HCEC 1CT (cell line): Measurements from ENCODE around the gene ZNF90.
"Not testable (repeated sequence)": the region's sequence is repeated elsewhere in the genome, so short reads cannot be mapped to it uniquely, and the experiment has no call there.

Experiments
- DNase-seq: peaks from one replicate; pipeline ENCODE4 v3.0.0-alpha.2; 2017

ZNF90 gene

DNA sequence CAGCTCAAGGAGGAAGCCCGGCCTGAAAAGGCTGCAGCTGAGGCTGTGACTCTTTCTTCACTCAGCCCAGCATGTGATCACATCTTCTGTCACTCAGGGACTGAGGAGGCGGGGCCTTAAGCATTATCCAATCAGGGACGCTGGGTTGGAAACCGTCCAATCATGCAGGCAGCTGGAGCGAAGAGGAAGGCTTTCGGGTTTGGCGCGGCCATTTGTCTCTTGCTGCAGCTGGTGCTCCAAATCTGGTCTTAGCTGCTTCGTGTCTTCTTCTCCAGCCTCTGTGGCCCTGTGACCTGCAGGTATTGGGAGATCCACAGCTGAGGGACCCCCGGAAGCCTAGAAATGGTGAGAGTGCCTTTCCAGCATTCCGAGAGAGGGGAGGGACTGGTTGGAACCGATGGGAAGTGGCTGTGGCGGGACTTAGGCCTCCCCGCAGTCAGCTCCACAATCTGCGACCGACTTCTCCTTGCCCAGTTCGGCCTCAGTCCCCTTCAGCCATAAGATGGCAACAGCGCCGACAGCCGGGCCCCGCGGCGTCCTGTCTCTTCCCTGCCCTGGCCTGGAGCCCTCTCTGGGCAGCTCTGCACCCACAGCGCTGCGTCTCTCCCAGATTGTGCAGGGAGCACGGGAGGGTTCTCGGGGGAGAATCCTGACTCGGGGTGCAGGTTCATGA is at the start of gene ZNF90:
TSS of gene ZNF90 (plus strand) at position 210 of the 673 bp plus-strand sequence. CDS start at position 343, 133 bp downstream.
- no peak for DNase-seq

DNA sequence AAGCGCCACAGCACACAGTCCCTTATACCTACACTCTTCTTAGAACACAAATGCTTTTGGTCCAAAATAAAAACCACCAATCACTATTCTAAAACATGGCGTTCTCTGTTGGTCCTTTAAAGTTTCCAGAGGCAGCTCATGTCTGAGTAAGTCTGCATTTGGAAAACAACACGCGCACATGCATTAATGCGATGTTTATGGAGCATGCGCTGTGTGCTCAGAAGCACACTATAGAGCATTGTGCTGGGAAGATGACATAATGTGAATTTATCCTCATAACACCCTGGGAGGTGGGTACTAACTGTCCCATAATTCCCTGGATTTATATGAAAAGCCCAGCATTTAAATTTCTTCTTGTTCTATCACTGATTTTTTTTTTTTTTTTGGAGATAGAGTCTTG is 49.2 kb upstream of the ZNF90 start:
- DNase-seq: no peak

DNA sequence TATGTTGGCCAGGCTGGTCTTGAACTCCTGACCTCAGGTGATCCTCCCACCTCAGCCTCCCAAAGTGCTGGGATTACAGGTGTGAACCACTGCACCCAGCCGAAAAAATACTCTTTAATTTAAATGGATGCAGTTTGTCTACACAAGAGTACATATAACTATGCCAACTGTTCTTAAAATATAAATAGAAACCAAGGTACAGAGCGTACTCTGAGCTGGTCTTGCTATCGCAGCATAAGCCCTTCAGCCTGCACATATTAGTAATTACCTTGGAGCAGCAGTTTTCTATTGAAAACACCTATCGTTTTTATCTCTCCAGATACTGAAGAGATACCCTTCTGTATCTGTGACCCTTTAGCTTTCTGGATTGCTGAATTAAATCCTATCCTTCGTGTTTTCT is 41.9 kb upstream of the ZNF90 start:
- no peak for DNase-seq

DNA sequence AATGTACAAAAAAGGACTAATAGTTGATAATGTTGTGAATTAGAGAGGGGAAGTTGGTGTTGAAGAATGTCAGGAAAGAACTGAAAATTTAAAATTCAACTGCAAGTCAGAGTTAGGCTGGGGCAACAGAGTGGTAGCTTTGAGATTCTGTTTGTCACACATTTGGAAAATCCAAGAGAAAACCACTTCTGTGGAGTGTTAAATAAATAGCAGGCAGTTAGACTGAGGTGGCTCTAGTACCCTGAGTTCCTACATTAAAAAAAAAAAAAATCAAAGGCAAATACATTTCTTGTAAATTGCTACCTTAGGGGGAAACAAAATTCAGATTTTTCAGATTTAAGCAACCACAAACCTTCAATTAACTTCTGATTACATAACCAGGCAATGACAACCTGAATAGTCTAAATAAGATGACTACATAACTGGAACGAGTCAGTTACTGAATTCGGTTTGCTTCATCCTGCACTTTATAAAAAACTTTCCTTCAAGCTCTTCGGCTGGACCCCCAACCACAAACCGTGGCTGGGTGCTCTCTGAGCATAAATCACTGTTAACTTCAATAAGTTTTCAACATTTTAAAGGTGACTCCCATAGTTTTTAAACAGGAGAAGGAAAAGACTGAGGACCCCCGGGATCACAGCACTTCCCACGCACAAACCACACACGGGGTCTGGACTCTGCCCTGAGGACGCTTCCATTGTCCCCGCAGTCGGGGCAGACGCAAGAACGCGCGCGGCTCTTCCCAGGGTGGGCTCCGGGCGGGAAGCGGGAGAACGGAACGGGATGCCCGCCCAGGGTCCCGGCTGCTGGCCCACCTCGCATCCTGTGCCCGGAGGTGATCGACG is 39.2 kb upstream of the ZNF90 start:
- no peak for DNase-seq

DNA sequence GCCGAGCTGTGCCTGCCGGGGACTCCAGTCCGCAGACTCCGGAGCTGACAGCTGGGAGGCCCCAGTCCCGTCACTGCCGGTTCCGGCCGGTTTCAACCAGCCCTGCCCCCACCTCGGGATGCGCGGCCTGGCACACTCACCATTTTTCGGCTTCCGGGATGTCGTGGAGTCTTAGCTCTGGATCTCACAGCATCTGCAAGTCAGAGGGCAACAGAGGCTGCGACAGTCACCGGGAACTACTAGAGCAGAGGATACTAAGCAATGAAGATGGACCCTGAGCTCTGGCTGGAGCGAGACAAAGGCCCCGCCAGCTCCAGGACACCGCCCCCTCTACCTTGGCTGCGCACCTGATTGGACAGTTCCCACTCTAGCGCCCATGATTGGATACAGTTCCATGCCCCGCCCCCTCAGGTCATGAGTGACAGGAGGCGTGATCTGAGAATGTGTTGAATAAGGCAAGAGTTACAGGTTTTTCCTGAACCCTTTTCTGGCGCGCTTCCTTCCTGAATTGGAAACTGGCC is 38.5 kb upstream of the ZNF90 start, which contains the start of gene ZNF682:
TSS of gene ZNF682 (minus strand) at position 303 of the 521 bp plus-strand sequence. CDS start at position 143, 160 bp downstream.
- DNase-seq: peak; percentile 45

DNA sequence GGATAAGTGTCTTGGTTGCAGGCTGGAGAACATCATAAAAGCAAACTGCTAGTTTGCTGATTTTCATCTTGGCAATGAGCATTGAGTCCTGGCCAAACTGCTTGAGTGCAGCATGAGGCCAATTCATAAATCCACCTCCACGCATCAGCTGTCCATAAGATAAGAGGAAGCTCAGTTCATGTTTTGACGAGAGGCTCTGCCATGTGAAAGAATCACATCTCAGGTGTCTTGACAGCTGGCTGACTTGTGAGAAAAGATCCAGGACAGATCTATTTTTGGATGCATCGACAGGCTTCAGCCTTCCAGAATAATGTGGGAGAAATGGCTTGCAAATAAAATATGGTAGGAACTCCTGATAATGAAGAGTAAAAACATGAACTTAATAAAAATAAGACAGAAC is 33.1 kb upstream of the ZNF90 start:
- DNase-seq: no peak

DNA sequence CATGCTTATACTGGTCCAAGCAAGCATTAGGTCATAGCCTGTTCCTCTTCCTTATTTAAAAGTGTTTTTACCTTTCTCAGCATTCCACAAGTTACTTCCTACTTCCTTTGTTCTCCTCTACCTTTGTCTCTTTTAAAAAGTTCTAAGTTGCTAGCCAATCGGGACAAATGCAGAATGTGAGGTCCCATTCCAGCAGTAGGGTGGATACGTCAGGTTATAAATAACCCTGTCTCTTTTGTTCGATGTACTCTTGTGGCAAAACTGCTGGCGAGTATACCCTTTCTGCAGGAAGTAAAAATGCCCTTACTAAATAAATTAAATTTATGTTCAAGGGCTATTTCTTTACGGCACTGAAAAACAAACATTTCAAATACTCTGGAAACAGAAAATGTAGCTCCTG is 32.1 kb upstream of the ZNF90 start:
- not testable (repeated sequence) for DNase-seq

DNA sequence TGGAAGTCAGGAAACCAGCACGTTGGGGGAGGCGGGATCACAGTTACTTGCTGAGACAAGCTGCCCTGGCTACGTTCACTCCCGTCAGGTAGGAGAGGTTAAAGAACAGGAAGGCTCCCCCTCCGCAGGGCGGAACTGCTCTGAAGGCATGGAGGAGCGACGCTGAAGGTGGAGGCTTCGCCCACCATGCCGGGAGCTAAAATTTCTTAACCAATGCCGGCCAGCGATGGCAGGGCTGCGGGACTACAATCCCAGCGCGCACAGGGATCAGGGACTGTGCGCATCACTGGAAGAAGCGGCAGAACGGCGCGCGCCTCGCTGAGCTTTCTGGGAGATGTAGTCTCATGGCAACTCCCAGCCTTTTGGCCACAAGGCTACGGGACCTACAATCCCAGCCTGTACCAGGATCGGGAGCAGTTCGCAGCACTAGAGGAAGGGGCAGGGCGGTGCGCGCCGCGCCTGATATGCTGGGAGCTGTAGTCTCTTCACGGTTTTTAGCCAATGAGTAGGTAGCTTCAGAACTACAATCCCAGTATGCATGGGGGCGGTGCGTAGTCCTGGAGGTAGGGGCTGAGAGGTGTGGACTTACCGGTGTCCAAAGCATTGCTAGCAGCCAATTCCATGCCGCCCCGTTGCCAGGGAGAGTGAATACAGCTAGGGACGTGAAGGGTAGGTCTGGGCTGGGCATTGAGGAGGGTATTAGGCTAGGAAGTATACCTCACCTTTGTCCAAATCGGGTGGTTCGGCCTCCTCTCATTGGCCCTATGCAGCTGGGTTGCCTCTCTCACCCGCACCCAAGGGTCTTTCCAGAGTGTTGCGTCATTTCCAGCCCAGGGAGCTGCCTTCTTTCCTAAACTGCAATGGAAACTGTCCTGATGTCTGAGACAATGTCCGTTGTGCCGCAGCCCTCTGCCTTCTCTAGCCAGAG is 25.7 kb upstream of the ZNF90 start:
- peak; percentile 36 for DNase-seq

DNA sequence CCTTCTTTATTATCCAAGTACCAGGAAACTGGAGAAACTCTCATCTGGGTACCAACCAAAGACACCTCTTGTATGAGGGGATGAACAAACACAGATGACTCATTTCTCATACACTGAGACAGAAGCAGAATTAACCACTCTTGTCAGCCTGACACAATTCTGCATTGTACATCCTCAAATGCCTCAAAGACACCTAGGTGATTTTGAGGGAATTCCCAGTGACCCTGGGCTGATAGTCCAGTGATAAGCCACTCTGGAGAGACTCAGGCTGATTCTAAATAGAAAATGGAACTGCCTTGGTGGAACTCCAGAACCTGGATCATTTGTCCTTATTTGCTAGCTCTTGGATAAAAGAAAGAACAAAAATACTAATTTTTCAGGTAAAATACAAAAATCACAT is 19.1 kb upstream of the ZNF90 start:
- DNase-seq: not testable (repeated sequence)

DNA sequence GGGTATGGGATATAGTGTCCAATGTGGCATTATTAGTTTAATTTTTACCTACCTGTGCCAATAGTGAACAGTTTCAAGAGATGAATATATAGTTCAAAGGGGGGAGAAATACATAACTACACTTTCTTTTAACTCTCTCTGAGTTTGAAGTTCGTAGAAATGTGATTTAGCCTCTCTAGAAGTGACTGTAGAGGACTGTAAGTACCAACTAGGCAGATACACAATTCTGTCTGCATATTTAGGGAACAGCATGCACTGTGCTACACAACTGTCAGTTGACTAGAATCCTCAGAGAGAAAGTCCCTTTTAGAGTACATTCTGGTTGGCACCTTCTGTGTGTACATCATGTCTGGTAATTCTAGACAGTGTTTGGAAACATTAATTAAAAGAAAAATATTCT is 17.5 kb upstream of the ZNF90 start:
- DNase-seq: no peak

DNA sequence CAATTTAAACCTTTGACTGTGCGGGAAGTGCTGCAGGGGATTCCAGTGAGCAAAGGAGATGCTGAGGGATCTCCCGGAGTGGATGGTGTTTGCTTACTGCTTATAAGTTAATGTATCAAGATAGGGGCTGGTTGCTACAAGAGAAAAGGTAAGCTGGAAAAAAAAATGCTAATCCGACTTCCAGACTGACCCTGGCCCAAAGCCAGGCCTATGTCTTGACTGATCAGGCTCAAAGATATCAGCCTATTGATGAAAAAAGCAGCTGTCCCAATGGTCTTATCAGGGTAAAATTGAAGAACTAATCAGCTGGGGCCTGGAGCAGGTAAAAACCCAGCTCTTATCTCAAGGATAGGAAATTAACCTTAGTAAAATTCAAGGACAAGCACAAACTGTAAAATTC is 10.9 kb upstream of the ZNF90 start:
- no peak for DNase-seq

DNA sequence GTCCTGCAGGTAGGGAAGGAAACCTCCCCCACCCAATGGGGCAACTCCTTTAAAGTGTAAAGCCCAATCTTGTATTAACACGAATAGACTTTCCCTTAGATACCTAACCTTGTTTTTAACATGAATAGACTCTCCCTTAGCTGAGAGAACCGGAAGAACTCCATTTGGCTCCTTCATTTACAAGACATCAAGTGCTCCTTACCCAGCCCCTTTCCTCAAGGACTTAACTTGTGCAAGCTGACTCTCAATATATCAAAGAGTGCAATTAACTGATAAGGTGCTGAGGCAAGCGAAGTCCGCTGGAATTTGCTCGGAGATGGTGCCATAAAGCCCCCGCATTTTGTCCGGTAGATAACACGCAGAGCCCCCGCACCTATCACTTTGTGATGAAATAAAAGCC is 9.9 kb upstream of the ZNF90 start:
- no peak for DNase-seq

DNA sequence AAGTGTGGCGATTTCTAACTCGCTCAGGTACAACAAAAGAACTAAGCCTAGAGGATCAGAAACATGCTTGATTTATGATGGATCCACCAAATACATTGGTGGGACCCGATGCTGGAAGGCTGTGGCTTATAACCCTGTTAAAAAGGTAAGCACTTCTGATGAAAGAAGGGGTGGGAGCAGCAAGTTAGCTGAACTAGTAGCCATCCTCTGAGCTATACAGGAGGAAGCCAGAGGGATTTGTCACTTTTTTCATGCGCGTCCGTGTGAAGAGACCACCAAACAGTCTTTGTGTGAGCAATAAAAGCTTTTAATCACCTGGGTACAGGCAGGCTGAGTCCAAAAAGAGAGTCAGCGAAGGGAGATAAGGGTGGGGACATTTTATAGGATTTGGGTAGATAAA is 9.2 kb upstream of the ZNF90 start:
- DNase-seq: not testable (repeated sequence)

DNA sequence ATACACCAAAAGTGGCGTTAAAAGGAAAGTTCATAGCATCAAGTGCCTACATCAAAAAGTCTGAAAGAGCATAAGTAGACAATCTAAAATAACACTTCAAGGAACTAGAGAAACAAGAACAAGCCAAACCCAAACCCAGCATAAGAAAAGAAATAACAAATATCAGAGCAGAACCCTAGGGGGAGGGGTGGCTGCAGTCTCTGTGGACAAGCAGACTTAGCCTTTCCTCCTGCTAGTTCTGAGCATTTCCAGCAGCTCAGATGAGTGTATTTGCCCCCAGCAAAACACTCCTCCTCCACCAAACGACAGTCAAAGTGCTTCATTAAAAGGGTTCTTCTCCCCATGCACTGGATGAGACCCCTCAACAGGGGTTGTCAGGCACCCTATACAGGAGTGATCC is 7.1 kb upstream of the ZNF90 start:
- no peak for DNase-seq

DNA sequence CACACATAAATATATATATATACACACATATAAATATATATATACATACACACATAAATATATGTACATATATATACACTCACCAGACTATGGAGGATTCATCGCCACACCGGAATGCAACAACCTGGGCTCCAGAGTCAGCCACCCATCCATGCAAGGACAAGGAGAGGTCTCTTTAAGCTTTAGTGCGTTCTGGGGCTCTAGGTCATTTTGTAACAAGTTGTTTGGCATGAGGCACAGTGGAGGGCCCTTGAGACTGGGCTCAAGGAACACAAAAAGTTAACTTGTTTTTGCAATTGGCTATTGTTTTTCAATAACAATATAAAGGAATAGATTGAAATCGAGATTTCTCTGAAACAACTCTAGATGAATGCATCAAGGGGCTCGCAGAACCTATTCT is 4.9 kb upstream of the ZNF90 start:
- no peak for DNase-seq

DNA sequence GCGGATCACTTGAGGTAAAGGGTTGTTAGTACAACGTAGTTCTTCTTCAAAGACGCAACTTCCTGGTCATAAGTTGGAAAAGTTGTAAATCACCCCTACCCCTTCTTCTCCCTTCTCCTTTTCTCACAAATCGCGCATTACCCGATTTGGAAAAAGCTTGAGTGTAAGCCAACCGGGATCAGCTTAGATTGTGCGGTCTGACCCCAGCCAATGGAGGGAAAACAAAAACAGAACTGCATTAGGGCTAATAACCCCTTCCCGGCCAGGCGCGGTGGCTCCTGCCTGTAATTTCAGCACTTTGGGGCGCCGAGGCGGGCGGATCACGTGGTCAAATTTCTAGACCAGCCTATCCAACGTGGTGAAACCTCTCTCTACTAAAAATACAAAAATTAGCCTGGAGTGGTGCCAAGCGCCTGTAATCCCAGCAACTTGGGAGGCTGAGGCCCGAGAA is 806 bp downstream of the ZNF90 start:
- DNase-seq: no peak

DNA sequence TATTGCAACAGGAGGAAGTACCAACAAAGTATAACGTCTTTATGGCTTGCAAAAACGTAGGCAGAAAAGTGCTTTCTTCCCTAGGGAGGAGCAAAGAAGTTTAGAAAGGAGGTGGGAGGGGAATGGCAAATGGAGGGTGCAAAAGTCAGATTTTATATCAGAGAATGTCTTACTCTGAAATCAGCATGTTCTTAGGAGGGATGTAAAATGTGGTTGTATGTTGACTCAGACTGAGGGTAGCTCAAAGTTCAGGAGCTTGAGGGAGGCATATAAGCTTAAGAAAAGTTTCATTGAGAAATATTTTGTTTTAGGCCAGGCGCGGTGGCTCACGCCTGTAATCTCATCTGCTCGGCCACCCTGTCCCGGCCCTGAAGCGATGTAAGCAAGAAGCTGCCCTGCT is 1.7 kb downstream of the ZNF90 start:
- DNase-seq: no peak

DNA sequence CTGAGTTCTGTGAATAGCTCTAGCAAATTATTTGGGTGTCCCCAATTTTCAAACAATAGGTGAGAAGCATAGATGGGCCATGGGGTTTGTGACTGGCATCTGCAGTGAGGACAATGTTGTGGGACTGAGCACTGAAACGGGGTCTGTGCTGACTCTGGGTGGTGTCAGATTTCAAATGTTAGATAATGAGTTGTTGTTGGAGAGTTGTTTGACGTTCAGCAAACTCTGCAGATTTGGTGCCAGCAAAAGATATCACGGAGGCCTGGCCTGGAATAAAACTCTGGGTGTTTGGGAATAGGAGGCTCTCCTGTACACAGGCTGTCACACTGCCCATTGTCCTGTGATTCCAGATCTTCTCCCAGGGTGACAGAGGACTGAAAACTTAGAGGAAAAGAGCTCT is 2.9 kb downstream of the ZNF90 start:
- DNase-seq: no peak

DNA sequence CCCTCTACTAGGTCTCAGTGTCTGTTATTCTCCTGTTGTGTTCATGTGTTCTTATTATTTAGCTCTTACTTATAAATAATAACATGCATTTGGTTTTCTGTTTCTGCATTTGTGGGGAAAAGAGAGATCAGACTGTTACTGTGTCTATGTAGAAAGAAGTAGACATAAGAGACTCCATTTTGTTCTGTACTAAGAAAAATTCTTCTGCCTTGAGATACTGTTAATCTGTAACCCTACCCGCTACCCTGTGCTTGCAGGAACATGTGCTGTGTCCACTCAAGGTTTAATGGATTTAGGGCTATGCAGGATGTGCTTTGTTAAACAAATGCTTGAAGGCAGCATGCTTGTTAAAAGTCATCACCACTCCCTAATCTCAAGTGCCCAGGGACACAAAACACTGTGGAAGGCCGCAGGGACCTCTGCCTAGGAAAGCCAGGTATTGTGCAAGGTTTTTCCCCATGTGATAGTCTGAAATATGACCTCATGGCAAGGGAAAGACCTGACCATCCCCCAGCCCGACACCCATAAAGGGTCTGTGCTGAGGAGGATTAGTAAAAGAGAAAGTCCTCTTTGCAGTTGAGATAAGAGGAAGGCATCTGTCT is 4.5 kb downstream of the ZNF90 start:
- DNase-seq: not testable (repeated sequence)

DNA sequence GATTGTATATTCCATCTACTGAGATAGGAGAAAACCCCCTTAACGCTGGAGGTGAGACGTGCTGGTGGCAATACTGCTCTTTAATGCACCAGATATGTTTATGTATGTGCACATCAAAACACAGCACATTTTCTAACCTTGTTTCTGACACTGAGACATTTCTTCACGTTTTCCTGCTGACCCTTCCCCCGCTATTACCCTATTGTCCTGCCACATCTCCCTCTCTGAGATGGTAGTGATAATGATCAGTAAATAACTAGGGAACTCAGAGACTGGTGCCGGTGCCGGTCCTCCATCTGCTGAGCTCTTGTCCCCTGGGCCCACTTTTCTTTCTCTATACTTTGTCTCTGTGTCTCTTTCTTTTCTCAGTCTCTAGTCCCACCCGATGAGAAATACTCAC is 5.1 kb downstream of the ZNF90 start:
- DNase-seq: not testable (repeated sequence)

DNA sequence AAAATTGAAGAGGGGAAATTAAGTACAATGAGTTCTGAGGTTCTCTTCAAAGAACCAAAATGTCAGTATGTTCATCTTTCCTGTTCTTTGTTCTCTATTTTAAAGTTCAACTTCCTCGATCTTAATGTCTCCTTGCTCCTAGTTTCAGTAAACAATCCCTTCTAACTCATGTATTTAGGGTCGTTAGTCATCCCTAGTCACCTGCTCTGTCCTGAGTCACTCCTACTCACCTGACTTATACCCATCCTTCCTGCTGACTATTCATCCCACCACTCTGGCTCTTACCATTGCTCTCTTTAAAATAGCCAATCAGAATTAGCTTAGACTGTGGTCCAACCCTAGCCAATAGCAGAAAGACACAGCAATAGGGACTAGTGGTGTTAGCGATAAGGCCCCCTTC is 24.3 kb downstream of the ZNF90 start:
- DNase-seq: no peak

DNA sequence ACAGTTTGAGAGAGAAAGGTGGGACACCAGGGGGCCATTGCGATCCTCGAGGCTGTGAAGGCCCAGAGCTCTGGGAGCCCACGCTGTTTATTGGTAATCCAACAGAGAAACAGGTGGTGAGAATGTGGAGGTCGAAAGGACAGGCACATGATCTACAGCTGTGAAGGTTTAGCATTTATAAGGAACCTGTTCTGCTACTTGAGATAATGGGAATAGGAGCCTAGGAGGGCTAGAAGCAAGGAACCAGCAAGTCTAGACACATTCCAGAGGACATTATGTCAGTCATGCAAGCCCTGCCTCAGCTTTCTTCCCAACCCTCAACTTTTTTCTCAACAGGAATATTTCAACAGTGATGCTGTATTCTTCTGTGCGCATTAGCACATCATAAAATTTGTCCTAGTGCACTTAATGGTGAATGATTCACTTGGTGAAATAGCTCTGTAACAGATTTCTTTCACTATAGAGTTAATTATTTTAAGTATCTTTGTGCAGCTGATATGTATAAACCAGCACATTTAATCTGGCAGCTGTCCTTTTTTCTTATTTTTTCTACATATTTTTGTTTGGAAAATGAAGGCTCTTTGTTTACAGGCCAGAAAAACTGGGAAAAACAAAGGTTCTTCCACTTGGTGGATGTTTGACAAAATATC is 25.4 kb downstream of the ZNF90 start:
- no peak for DNase-seq
